ENCODE results near the gene TP53AIP1.

DNA sequence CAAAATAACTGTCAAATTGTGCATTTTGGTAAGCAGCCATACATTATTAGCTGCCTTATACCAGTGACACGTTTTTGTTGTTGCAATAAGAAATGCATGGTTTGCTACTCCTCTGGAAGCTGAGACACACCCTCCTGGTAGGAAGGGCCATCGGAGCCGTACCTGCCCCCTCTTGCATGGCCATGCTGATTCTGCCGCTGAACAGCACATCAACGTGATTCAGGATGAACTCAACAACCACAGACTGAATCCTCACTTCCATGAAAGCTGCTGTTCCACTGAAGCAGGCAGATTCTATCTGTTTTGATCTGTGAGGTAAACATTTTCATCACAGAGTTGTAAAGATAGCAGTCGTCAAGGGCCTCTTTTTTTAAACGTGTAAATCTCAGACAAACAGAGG, 38.6 kb upstream of the TP53AIP1 start:
- no peak for TF ChIP-seq EZH2 (IDR thresholded peaks at IDR 0.05; ENCODE audit: borderline replicate concordance, low read length)
- no peak for TF ChIP-seq CTCF (conservative IDR thresholded peaks at IDR 0.05 in 1 of 2, IDR thresholded peaks at IDR 0.05 in 1 of 2; ENCODE audit: extremely low read depth in 1 of 2, insufficient read depth in 1 of 2, low read depth in 1 of 2, low read length in 2 of 2)

Data from mammary epithelial cell (primary cell).